GM18505 (cell line): ENCODE measurements around the gene PRR33.

Experiments
- ATAC-seq: cut with Tn5 transposase; IDR thresholded peaks from one replicate; pipeline ENCODE4 v1.9.1; 2021; ENCODE audit not compliant: unreplicated experiment
- POLR2A ChIP-seq: IDR thresholded peaks from 4 replicates; pipeline ENCODE4 v1.6.1; 2011; ENCODE audit warnings: borderline replicate concordance; ENCODE audit not compliant: insufficient read depth, insufficient read length; ENCODE audit errors: extremely low read depth

Gene PRR33

GRCh38 chr11:1839924-1840779 is 51.5 kb downstream of the PRR33 start:
- no peak for ATAC-seq
- TF ChIP-seq POLR2A: no peak

- TF ChIP-seq POLR2A: no peak
- ATAC-seq: no peak
Measured at GRCh38 chr11:1839204-1839923, 52.3 kb downstream of the PRR33 start.

GRCh38 chr11:1838426-1839144 is 53.1 kb downstream of the PRR33 start, which contains the start of gene TNNI2:
Gene TNNI2, plus strand, starts transcription at chr11:1838981. Its CDS starts 716 bp downstream, at chr11:1839697.
- no peak for TF ChIP-seq POLR2A
- ATAC-seq: no peak
